Effector CD4-positive, alpha-beta T cell (primary cell): ENCODE measurements around the gene LAMC2.

Experiments
- DNase-seq: peaks from one replicate; pipeline ENCODE4 v3.0.0-alpha.2; 2020

LAMC2 gene

DNA sequence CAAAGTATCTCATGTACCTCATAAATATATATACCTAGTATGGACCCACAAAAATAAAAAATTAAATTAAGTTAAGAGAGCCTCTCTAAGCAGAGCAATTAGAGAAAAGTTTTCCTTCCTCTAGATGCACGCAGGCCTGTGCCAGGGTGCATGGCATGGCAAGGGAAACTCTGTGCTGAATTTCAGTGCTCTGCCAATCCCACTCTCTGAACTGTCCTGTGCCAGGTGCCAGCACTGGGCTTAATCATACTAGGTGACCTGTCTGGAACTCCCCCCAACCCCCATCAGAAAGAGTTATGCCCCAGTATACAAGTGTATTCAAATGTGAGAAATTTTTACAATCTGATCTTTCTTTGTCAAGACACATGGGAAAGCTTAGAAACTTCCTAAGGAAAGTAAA, 10.4 kb upstream of the LAMC2 start:
- DNase-seq = no peak

DNA sequence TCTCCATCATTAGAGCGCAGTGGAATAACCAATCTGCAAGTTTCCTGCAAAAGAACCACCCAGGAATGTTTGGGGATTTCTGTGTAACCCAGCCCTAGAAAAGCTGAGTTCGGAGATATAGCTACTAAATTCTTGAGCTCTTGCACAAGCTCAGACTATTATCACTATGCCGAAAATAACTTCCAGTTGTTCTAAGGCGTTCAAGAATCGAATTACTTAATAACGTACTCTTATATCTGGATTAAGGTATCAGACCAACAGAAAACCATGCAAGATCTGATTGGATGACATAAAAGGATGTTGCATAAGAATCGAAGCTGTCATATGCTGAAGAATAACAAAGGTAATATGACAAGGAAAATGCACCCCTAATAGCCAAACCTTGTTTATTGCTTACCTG, 7.5 kb upstream of the LAMC2 start:
- no peak for DNase-seq

DNA sequence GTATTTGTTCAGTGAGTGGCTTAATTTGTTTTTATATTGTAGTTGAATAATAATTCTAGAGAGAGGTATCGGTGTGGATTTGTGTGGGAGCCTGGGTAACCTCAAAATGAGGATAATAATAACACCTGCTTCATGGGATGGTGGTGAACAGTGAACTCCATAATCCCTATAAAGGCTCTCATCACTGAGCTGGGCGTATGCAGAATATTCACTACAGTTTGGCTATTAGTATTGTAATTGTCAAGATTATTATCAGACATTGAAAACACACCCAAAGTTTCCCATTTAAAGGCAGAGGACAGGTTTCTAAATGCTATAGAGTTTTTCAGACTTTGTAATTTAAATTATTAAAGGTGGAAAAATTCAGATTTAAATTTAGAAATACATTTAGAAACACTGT, 7.0 kb upstream of the LAMC2 start:
- no peak for DNase-seq

DNA sequence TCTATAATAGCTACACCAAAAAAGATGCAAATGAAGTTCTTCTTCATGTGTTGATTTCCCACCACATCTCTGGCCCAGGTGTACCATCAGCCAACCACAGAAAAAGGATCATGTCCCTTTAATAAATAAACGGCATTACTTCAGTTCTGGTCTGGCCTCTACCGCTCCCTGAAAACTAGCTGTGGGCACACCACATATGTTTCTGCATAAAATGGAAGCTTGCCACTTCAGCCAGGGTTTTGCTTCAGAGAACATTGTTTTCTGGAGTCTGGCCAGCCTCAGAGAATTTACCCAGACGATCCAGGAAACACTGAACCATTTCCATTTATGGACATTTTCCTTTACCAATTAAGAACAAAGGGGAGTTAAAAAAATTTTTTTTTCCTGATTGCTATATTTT, 5.8 kb upstream of the LAMC2 start:
- no peak for DNase-seq

DNA sequence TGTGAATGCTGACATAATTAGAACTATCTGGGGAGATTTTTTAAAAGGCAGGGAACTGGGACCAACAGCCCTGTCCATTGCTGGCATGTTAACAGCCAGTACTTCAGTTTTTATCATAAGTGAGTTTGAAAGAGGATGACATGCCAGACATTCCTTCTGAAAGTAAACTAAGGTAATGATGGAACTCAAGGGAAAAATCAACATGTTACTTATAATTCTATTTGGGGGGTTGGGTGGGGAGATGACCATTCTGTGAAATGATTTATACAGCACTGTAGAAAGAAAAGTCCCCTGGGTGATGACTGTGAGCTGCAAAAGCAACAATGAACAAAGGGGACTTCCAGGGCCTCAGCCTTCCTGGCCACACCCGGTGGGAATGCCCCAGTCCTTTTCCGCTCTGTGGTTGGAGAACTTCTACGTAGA, 5.4 kb upstream of the LAMC2 start:
- no peak for DNase-seq

DNA sequence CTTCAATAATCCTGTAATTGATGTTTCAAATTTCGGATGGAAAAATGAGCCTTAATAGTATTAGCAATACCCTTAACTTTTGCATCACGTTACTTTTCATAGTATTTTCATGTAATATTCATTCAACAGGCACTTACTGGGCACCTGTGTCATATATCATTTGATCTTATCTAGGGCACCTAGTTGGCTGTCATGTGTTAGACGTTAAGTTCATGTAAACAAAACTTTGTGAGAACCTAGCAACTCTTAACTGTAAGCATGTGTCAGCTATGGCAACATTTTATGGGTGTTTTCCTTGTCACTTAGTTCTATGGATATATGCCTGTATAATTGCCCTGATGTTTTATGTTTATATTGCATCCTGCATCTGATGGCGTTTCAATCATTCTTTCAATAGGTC, 777 bp downstream of the LAMC2 start:
- no peak for DNase-seq

DNA sequence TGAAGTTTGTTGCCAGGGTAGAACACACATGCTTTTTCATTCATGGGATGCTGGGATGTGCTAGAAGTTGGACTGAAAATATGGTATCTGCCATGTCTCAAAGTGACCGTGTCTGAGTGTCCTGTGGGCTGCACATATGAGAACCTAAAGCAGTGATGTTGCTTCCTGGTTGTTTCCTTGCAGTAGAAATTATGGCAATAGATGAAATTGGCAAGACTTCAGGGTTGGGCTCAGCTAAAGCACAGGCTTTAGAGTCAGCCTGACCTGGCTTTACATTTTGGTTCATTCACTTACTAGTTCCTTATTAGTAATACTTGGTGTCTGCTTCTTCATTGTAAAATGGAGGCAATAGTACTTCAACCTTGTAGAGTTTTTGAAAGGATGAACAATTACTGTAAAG, 2.2 kb downstream of the LAMC2 start:
- DNase-seq = no peak

DNA sequence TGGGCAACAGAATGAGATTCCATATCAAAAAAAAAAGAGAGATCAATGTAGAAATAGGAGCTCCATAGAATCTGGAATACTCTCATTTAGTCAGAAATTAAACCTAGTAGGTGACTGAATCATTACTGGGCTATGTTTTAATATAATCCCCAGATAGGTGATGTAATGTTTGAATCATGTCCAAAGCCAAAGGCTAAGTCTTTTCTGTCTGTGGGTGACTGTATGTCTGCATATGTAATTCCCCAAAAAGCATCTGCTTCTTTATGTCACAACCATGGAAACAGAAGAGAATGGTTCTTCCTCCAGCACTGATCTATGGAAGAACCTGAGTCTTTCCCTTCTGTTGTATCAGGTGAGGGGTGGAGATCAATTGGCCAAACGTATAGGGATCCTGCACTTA, 5.8 kb downstream of the LAMC2 start:
- no peak for DNase-seq

DNA sequence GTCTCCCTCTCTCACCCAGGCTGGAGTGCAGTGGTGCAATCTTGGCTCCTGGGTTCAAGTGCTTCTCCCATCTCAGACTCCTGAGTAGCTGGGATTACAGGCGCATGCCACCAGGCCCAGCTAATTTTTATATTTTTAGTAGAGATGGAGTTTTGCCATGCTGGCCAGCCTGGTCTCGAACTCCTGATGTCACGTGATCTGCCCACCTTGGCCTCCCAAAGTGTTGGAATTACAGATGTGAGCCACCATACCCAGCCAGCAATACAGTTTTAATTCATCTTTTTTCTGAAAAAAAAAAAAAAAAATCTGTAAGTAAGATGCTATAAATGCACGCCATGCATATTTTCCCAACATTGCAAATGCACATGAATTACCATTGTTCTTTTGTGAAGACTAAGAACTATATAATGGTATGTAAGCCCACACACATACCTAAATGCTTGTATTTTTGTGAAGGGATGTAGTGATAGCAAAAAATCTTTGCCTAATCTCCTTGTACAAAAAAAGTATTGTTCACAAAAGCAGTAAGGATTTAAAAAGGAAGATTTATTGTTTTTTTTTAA, 8.0 kb downstream of the LAMC2 start:
- DNase-seq = no peak

DNA sequence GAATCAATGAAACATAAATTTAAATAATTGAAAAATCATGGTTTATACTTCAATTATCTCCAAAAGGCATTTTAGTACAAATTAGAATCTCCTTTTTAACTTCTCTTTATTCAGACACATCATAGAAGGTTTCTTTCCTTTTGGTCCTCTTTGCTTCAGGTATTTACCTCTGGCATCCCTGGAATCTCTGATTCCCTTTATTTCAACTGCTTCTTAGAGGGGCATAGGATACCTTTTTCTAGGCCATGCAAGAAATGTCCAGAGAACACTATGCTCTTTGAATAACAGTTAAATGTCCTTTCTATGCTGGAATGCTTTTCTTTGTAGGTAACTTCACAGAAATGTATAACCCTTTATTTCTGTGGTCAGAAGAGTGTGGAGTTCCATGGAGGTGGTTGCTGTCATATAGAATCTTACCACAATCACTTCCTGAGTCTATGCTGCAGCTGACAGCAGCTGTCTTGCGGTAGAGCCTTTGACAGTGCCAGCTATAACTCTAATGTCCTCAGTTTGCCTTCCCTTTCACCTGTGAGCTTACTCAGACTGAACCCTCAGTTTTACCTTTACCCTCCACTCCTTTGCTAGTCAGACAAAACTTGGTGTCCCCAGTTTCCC, 8.6 kb downstream of the LAMC2 start:
- no peak for DNase-seq

DNA sequence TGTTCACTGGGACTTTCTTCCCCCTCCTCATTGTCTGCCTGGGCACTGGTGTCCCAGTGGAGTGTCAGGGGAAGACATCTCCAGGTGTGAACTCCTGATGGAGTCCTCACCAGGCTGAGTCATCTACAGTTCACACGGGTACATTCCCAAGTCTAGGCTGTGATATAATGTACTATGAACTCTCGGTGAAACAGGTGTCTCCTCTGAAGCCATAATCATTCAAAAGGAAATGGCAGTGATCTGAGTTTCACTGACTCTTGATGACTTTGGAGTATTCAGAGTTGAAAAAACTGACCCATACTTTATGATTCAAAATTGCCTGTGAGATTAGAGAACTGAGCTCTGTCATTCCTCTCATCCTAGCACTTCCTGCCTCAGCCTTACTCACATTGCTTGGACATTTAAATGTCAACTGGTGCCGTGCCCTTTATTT, 9.1 kb downstream of the LAMC2 start:
- DNase-seq = no peak

DNA sequence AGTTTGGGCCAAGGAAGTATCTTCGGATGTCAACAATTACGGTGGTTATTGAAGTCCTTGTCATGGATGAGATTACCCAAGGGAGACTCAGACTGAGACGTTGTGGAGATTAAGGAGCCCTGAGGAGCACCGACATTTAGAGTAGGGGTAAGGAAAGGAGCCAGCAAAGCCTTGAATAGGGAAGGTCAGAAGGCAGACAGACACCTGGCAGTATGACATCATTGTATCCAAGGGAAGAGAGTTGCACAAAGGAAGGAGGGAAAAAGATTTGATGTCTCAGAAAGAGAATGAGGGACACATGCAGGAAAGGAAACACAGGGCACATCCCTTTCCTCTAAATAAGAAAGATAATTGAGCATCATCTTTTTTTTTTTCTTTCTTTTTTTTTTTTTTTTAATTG, 11.7 kb downstream of the LAMC2 start:
- no peak for DNase-seq

DNA sequence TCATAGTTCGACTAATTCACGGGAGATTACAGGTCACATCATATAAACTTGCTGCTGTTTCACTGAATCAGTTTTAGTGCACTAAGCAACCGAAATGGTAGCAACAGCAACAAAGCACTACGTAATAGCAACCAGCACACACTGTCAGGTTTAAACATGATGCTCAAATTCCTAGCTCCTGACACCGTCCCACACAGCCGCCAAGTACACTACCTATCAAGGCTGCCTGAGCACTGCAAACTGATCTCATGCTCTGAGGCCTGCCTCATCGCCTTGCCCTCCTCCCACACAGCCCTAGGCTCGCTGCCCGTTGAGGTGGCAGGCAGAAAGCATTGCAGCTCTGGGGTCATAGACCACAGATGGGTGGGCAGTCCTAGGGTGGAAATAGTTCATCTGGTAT, 12.4 kb downstream of the LAMC2 start:
- no peak for DNase-seq

DNA sequence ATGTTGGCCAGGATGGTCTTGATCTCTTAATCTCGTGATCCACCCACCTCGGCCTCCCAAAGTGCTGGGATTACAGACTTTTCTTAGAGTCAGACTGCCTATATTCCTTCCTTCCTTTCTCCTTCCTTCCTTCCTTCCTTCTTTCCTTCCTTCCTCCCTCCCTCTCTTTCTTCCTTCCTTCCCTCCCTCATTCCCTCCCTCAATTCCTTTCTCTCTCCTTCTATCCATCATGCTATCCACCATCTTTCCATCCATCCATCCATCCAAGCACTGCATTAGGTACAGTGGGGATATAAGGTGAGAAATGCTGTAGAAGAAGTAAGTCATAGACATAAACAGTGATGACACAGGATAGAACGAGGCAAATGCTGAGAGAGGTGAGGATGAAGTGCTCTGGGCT, 13.2 kb downstream of the LAMC2 start:
- DNase-seq = no peak

DNA sequence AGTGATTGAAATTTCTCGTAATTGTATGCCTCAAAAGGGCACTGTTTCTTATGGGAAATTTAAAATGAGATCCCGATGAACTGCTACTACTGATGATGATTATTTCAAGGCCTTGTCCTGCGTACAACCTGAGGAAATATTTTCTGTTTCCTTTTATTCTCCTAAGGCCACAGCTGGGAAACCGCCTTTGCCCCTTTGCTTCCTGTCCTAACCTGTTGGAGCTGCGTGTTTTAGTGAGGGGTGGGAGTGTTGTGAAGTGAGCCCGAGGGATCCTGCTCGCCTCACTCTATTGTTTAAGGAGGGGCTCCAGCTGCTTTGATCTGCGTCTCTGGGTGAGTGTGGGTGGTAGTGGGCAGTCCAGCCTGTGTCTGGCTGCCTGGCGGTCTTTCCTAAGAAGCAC, 14.4 kb downstream of the LAMC2 start:
- DNase-seq = no peak

DNA sequence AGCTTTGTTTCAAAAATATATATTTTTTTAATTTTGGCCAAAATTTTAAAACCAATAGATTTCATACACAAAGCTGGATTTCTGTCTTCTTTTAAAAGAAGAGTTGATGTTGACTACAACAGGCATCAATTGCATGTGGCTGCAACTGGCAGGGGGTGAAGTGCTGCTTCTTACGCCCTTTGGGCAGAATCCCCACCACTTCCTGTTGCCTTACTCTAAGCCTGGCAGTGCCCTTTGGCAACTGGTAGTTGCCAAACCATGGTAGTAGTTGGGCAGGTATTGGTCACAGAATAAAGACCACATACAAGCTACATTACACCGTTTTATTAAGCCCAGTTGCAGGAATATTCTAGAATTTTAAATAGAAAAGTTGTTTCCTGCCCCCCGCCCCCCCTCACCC, 17.0 kb downstream of the LAMC2 start:
- DNase-seq = no peak

DNA sequence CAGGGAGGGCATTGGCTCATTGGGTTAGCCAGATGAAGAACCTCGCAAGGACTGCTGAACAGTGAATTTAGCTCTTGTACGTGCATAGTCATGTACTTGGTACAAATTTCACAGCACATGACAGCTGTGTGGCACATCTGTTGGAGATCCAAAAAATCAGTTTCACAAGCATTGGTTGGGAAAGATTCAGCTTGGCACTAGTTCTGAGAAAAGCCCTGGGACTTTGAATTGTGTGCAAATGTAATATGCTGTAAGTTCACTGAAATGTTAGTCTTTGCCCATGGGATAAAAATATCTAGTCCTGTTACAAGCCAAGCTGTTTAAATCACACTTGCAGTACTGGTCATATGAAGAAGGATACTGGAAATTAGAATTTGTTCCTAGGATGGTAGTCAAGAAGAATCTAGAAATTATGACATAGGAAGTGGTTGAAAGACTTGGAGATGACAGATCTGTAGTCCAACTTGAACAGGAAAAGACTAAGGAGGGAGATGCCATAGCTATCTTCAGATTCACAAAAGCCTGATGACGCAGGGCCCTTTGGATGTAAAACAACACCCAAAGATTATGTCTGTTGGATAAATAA, 19.2 kb downstream of the LAMC2 start:
- DNase-seq = no peak

DNA sequence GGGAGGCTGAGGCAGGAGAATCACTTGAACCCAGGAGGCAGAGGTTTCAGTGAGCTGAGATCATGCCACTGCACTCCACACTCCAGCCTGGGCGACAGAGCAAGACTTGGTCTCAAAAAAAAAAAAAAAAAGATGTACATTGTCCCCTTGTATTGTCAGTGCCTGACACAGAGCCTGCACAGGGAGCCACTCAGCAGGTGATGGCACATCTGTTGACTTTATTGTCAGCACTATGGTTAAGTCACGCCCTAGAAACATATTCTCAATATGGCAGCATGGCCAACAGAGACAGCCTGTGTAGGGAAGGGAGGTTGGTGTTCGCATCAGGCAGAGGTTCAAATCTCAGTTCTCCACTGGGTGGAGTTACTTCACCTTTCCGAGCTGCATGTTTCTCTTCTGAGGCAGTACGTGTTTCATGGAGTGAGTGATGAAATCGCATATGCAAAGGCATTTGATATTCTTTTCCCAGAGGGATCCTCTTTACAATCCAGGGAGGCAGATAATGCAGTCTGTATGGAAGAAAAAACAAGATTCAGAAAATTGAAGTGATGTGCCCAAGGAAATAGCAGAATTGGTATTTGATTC, 20.6 kb downstream of the LAMC2 start:
- no peak for DNase-seq

DNA sequence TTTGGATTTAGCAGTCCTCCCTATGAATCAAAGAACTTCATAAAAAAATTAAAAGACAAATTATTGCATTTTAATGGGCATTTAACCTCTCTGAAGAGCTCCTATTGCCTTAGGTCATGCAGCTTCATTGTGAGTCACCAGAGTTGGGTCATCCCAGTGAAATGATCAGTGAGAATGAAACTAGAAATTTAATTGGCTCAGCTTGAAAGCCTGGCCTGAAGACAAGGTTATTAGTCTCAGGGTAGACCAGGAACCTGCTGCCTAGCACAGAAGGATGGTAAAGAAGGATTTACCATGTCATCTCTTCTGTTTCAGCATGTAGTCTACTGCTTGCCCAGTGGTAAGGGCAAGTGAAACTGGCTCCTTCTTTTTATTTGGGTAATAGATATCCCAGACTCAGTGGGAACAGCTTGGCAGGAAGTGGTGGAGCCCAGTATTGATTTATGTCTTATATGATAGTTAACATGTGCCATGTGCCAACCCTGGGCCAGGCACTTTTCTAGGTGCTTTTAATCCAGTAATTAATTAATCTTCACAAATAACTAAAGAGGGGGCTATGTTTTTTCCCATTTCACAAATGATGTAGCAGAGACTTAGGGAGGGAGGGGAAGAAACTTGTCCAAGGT, 23.6 kb downstream of the LAMC2 start:
- DNase-seq = no peak

DNA sequence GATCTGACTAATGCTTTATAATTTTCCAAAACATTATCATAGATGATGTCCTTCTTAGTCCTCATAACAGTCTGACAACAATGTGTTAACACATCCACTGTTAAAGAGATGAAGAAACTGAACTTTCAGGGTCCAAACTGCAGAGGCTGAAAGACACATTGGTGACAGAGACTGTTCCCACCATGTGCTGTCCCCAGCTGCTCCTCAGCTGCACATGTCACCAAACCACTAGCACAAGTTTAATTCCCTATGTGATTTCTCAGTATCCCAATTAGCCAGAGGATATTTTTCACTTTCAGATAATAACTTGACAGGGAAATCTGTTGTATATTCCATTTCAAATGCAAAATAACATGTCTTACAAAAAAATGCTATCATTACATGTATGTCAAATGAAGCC, 24.6 kb downstream of the LAMC2 start:
- DNase-seq = no peak

DNA sequence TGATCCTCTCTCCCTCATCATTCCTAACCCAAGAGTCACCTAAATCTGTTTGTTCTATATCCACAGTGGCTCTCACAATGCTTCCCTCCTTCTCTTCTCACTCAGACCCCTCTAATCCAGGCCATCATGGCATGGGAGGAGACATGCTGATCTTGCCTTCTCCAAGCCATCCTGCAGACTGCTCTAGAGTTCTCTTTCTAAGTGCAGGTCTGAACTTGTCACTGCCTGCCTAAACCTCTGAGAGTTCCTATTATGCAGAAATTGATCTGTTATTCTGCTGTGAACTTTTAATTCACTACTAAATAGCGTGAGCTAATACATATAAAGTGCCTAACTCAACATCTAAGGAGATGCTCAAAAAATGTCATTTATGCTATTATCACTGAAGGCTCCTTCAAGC, 26.8 kb downstream of the LAMC2 start:
- DNase-seq = no peak

DNA sequence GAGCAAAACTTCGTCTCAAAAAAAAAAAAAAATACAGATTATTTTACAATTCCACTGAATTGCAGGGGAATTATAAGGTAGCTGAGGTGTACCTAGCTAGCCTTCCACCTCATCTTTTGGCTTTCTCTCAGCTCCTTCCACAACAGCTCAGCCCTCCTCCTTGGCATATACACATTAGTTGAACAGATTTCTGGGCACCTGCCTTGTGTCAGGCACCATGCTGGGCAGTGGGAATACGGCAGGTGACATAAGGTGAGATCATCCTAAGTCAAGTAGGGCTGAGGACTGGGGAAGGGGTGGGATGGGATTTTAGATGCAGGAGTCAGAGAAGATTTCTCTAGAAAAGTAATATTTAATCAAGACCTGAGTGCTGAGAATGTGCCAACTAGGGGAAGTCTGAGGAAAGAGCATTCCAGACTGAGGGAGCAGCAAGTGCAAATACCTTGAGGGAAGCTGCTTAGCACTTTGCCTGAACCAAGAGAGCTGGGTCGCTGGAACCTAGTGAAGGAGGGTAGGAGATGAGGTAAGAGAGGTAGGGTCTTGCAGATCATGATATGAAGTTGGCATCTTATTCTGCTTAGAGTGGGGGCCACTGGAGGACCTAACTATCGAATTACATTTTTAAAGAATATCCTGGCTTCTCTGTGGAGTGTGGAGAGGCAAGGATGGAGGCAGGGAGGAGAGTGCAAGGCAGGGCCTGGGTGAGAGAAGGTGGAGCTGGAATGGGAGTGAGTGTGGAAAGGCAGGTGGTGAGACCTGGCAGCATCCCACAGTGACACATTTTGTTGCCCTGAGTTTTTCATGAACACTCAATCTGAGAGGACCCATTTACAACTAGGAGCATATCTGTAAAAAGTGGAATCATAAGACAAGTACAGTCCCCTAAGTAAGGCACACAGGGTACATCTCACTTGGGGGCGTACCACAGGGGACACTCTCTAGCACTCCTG, 28.2 kb downstream of the LAMC2 start:
- no peak for DNase-seq
